ENCODE results near the gene ARSI.

The ARSI gene

DNA sequence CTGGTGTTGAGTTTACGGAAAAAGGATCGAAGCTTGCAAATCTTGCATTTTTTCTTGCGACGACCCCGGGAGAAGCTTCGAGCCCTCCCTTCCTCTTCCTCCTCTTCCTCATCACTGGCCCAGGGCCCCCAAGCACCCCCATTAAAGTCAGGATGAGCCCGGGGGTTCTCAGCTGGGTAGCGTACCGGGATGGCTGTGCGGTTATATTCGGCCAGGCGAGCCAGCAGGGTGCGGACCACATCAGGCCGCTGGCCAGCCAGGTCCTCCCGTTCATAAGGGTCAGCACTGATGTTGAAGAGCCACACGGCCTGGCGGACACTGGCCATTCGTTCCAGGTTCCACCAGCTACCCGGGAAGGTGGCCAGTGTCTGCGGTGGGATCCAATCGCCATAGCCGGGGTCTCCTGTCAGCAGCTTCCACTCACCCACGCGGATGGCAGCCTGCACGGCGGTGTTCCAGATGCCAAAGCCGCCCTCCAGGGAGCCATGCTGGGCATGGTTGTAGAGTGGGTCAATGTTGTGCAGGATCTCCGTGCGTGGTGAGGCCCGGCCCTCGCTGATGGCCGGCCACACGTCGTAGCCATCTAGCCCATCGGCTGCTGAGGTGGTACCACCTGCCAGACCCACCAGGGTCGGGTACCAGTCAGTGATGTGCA lies 5.3 kb downstream of the ARSI start:
- no peak overlapping the region for H3K4me3 ChIP-seq (ENCODE audit: low read depth, low read length)
- no peak for DNase-seq (ENCODE audit: low read depth)

DNA sequence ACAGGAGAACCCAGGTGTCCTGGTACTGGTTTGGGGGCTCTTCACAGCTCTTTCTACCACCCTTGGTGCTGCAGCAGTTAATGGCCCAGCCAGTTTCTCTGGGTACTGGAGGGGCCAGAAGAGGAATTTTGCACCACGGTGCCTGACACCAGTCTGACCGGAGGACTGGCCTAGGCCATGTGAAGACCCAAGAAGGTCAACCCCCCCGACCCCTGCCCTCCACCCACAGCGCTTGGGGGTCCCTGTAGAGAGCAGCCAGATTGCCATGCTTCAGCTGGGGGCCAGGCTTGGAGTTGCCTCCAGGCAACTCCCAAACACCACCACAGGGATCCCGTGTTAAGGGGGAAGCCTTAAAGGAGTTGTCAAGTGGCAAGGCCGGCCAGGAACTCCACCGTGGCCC lies 6.2 kb downstream of the ARSI start:
- DNase-seq (ENCODE audit: low read depth) = no peak
- no peak overlapping the region for H3K4me3 ChIP-seq (ENCODE audit: low read depth, low read length)

DNA sequence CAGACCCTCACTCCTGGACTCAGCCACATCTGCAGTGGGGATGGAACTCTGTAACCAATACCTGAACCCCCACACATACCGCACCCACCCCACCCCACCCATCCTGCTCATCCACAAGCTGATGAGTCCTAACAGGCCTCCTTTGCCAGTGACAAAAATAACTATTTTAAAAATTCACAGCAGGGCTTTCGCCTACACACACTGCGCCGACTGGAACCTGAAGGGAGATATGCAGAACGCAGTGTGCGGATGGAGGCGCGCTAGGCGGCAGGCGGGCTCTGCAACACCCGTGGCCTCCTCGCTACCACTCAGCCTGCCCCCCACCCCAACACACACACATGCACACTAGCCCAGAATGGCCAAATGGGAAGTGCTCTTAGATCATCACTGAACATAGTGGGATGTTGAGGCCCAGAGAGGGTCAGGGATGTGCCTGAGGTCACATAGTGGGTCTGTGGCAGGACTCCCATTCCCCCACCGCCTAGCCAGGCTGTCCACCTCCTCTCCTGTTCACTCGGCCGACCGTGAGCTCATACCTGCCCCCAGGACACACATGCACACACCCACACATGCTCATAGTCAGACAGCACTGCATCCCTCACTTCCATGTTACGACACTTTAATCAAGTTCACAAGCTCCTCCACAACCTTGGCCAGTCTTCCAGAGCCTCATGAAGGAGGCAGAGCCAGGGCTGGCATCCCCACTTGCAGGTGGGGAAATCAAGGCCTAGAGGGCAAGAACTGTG lies 6.8 kb downstream of the ARSI start:
- no peak for DNase-seq (ENCODE audit: low read depth)
- H3K4me3 ChIP-seq (ENCODE audit: low read depth, low read length) = no peak overlapping the region

DNA sequence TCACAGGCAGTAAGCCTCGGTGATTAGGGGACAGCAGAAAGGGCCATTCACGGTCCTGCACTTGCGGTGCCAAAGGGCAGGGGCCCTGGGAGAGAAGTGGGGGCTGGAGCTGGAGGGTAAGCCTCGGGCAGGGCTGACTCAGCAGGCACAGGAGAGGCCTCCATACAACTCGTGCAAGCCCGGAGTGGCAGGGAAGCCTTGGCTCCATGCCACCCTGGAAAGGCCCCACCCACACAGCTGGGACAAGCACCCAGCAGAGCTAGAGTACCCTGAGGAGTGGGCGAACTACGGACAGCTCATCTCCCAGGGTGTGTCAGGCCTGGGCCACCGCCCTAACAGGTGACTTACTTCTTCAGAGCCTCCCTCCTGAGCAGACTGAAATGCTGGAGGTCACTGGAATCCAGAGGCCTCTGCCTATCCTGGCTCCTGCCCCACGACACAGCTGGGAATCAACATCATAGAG lies 7.5 kb downstream of the ARSI start:
- DNase-seq (ENCODE audit: low read depth) = no peak

DNA sequence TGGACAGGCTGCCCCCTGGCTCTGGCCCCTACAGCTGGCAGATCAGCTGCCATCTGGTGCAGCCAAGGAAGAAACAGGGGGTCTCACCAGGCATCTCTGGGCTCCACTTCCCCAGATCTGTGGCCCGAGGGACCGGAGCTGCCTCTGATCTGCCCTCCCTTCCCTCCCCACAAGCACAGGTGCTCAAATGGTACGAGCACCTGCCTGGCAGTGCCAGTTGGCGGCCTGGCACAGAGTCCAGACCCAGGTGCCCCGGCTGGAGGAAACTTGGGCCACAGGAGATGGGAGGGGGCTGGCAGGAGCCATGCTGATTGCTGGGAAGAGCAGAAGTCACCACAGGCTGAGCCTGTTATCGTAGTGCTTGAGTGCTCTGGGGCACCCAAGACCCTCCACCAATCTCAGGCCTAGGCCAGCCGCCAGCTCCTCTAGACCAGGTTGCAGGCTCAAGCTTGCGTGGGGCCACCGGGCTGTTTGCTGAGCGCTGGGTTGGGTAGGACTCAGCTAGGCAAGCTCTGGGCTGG lies 8.1 kb downstream of the ARSI start:
- DNase-seq (ENCODE audit: low read depth) = no peak
- no peak overlapping the region for H3K4me3 ChIP-seq (ENCODE audit: low read depth, low read length)

More for the DNA sequence above, 7.5 kb downstream of the ARSI start:
- no peak overlapping the region for H3K4me3 ChIP-seq (ENCODE audit: low read depth, low read length)

DNA sequence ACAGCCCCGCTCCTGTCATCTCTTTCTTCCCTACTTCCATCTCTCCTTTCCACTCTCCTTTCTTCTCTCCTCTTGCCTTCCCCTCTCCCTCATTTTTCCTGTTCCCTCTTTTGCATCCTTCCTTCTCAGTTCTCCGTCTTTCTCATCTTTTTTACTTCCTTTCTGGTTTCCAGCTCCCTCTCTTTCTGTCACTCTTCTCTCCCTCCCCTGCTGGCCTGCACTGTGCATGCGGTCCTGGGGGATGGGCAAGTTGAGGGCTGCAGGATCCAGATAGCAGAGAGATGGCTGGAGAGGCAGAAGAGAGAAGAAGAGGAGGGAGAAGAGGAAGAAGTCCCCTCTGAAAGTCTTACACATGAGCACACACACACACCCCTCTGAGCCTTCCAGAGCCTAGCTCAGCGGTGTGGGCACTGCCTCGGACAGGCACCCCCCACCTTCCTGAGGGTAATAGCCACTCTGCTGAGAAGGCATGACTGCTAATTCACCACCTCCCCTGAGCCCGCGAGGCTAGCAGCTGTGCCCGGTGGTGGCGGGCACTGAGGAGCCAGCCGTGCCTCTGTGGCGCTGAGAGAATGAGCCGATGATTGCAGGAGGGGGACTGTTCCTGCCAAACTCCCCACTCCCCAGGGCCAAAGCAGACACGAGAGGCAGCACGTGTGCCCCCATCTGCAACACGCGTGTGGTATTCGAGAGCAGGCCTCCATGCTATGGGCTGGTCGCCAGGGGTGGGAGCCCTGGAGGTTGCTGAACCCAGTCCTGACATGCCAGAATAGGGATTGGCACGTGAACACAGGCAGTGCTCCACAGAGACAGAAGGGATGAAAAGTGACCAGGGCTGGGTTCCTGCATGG lies 9.4 kb downstream of the ARSI start:
- no peak overlapping the region for H3K4me3 ChIP-seq (ENCODE audit: low read depth, low read length)
- DNase-seq (ENCODE audit: low read depth) = no peak

DNA sequence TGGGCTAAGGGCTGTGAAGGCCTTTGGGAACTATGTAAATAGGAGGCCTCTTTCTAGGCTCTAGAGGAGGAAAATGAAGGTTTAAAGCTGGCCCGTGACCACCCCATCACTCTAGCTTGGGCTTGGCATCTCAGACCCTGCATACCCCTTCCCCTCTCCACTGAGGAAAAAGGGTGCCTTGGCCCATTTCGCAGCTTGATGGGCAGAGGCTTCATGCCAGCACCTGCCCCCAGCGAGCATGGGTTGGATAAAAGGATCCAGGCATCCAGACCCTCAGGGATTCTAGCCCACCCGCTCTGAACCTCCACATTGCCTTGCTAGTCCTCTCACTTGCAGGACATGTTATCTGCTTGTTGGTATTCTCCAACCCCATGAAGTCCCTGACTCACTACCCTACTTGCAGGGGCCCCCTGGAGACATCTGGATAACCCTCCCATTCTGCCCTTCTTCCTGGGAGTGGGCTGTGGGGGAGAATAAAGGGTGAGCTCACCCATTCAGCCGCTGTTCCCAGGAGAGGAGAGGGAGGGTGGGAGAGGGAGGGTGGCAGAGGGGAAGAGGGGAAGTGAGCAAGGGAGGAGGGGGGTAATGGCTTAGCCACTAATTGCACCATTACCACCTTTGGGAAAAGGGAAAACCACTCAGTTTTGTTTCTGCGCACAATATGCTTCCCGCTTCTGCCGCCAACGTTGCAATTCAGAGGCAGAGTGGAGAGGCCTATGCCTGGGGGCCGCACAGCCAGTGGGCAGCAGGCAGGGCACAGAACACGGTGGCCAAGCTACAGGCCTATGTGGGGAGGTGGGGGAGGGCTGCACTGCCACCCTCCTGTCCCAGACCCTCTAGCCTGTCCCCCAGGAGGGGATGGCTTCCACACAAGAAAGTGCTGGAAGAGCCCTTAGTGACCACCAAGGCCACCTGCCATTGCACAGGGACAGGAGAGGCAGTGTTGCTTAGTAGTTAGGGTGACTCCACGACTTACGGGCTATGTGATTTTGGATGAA lies 11.0 kb downstream of the ARSI start:
- no peak overlapping the region for H3K4me3 ChIP-seq (ENCODE audit: low read depth, low read length)
- no peak for DNase-seq (ENCODE audit: low read depth)

DNA sequence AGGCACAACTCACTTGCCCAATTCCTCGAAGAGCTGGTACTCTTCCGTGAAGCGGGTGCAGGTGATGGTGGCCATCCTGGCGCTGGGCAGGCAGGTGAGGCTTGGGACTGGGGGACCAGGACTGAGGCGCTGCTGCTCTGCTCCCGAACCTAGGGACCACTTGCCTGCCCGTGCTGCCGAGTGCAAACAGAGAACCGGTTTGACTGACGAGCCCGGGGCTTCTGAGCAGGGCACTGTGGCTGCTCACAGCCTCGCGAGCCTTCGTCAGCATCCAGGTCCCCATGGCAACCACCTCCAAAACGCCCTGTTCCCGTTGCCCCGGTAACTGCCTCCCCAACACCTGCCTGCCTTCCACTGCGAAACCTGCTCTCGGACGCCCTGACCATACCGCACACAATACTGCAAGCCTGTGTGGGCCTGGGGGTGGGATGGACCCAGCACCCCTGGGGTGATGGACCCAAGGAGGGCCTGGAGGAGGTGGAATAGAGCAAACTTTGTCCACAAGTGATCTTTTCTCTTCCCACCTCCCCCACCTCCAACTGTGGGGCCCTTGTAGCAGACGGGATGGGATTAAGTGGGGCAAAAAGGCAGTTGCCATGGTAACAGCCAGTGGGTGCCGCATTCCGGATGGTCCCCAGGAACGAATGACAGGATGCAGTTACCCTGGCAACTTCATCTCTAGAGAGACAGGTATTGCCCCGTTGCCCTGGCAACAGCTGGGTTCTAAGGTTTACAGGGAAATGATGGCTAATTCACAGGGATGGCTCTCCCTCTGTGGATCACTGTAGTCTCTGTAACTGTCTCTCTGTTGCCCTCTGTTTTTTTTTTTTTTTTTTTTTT lies 12.9 kb downstream of the ARSI start, which contains the start of gene CAMK2A:
TSS of gene CAMK2A (minus strand) at position 223 of the 840 bp plus-strand sequence. CDS start at position 75, 148 bp downstream.
- DNase-seq (ENCODE audit: low read depth) = no peak
- H3K4me3 ChIP-seq (ENCODE audit: low read depth, low read length) = no peak within 1 kb of the TSS

DNA sequence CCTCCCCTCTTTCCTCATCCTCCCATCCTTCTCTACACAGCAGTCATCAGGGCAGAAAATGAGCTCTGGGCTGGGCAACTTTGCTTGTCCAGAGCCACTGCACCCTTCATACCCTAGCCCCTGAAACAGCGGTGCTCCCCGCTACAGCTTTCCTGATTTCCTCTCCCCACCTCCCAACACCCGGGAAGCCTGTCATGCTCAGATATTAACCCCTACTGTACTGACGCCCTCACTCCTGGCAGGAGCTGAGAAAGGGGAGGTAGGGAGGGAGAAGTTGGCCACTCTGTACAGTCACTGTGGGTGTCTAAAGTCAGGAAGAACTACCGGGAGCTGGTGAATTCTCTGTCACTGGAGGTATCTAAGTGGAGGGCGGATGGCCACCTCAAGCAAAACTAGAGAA lies 13.9 kb downstream of the ARSI start:
- no peak for DNase-seq (ENCODE audit: low read depth)
- H3K4me3 ChIP-seq (ENCODE audit: low read depth, low read length) = no peak overlapping the region

DNA sequence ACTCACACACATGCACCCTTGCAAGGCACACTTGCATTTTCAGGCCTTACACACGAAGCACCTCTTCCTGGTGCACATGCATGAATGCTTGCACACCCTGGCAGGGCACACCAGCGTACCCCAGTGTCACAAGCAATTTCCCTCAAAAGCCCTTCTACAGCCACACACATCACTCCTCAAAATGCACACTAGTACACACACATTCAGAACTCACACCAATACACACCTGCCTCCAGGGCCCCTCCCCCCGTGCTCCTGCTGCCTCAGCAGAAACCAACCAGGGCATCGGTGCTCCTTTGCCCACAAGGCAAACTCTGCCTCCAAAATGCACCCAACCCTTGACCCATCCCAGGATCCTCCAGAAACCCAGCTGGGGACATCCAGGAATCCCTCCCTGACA lies 14.3 kb downstream of the ARSI start:
- no peak for DNase-seq (ENCODE audit: low read depth)
- H3K4me3 ChIP-seq (ENCODE audit: low read depth, low read length) = no peak overlapping the region

DNA sequence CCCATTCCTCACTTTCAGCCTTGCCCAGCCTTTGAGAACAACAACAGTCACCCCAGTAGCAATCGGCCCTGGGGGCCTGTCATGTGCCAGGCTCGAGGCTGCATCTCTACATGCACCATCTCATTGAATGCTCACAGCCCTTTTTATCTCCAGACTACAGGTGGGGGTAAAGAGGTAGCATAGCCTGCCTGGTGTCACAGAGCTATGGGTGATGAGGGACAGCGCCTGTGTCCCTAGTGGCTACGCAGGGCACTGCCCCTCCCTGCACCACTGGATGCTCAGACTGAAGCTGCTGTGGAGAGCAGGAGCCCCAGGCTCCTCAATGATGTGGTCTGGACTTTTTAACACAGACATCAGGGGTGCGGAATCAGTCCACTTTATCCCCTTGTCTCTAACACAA lies 15.9 kb downstream of the ARSI start:
- no peak for DNase-seq (ENCODE audit: low read depth)
- no peak overlapping the region for H3K4me3 ChIP-seq (ENCODE audit: low read depth, low read length)

DNA sequence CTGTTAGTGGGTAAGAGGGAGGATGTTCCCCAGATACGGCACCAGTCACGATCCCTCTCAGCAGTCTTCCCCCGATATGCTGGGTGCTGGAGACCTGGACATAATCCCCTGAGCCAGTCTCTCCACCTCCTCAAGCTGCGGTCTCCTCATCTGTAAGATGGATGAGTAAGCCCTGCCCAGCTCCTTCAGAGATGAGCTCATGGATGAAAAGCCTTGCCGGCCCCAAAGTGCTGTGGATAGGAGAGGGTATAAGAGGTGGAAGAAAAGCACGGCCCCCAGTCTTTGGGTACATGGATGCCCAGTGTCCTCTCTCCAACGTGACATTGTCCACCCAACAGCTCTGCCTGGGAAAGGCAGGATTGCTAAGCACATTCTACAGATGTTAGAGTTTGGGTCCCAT lies 17.6 kb downstream of the ARSI start:
- H3K4me3 ChIP-seq (ENCODE audit: low read depth, low read length) = no peak overlapping the region
- DNase-seq (ENCODE audit: low read depth) = no peak

DNA sequence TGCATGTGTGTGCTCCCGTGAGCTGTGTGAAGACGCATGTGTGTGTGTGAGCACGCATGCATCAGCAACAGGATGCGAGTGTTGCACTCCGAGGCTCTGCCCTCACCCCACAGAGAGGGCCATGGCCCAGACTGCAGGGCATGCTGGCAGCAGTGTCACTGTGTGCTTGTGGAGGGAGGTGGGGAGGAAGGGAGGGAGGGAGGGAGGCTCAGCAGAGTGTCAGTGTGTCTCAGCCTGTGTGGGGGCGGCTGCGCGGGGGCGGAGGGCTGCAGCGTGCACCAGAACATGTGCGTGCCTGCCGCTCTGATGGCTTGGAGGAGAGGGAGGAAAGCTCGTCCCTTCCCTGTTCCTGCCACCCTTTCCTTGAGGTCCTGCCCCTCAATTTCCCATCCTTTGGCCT lies 18.4 kb downstream of the ARSI start:
- H3K4me3 ChIP-seq (ENCODE audit: low read depth, low read length) = no peak overlapping the region

DNA sequence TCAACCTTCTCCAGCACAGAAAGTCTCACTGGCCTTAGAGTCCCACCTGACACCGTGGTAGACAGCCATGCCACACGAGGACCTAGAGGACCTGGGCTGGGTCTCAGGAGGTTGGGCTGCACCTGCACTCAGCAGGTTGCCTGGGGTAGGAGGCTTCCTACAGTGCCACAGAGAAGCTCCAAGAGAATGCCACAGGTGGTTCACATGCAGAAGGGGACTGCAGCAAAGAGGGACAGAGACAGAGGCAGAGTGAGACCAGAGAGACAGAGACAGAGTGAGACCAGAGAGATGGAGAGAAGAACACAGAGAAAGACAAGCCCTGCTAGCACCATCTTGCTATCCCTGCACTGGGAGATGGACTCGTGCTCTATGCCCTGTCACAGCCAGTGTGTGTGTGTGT lies 18.8 kb downstream of the ARSI start:
- no peak overlapping the region for H3K4me3 ChIP-seq (ENCODE audit: low read depth, low read length)
- no peak for DNase-seq (ENCODE audit: low read depth)

More for the DNA sequence above, 18.4 kb downstream of the ARSI start:
- DNase-seq (ENCODE audit: low read depth) = no peak

DNA sequence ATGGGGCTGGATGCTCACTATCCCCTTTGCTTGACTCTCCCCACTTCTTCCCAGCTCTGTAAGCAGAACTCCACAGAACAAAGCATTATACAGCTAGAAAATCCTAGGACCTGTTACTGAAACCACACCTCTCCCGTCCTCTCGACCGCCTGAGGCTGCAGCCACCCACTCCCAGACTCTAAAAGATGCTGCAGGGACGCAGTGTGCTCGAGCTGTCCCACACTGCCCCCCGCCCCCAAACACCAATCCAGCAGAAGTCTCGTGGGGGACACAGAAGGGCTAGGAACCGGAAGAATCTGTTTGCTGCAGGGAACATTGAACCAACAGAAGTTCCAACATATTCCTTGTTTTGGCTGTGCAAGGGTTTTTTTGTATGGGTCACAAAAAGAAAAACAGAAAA lies 20.7 kb downstream of the ARSI start:
- DNase-seq (ENCODE audit: low read depth) = no peak
- H3K4me3 ChIP-seq (ENCODE audit: low read depth, low read length) = no peak overlapping the region

DNA sequence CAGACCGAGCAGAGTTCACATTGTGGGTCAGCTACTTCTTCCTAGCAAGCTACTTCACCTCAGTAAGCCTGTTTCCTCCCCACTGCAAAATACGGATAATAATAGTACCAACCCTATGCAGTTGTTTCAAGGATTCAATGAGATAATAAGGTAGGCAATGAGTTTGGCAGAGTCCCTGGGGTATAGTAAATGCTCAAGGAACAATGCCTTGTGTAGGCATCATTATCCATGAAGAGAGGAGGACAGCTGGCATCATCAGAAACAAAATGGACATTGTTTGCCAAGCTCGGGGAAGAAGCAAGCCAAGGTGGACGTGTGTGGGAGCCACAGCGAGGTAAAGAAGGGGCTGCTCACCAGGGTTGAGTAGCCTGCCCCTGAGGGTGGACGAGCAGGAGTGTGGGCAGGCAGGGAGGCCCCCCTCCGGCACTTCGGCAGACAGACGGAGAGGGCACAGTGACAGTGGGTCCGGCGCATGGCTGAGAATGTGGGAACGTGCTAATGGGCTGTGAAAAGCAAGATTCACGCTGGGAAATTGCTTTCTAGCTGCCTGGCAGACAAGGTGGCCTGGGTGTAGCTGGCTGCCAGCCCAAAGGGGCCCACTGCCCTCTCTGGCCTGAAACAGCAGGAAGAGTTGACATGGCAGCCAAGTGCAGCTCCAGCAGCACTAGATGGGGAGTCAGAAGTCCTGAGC lies 23.2 kb downstream of the ARSI start:
- no peak for DNase-seq (ENCODE audit: low read depth)
- H3K4me3 ChIP-seq (ENCODE audit: low read depth, low read length) = no peak overlapping the region

DNA sequence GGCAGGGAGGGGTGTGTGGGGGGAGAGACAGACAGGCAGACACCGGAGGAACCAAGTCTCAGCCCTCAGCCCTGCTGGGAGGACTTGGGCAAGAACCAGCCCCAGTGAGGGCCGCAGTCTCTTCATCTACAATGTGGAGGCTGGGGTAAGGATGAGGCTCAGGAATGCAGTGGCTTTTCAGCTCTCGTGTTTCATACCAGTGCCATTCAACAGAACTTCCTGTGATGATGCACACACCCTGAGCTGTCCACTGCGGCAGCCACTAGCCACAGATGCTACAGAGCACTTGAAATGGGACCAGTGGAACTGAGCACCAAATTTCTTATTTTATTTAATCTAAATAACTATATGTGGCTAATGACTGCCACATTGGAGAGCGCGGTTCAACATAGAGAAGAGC lies 23.8 kb downstream of the ARSI start:
- H3K4me3 ChIP-seq (ENCODE audit: low read depth, low read length) = no peak overlapping the region
- peak; percentile 56 for DNase-seq (ENCODE audit: low read depth)

Measured in skeletal muscle cell (primary cell).